Measurements from ENCODE around the gene FAM234B. TPM values are rescaled to one million over a fixed set of nuclear protein-coding genes. Genes with fewer than 3 reads are reported as not detected.

Gene FAM234B
- total and polyA plus RNA-seq, 8 donors, result 1.1 to 4.6 (median 3.7) TPM

- H3K9me3 ChIP-seq, result no peaks in the 10 kb centered on the region
- H3K27ac ChIP-seq, result no peak overlapping the region
- no peaks in the 10 kb centered on the region for H3K36me3 ChIP-seq
- no peaks in the 10 kb centered on the region for H3K4me1 ChIP-seq
- H3K27me3 ChIP-seq, result no peaks in the 10 kb centered on the region
- intact Hi-C loops (cut with DNase I), result no loop called here
- WGBS, 2 donors, result 90 to 93% methylated on average over 1 of the region's 1 CpG
- no peak overlapping the region for H3K4me3 ChIP-seq
- no peak for DNase-seq
- no peak for TF ChIP-seq CTCF (IDR thresholded peaks at IDR 0.05)
- no peak for ATAC-seq
- FAIRE-seq, result no peak
Observed at GRCh38 chr12:13067322-13067721, 23.1 kb downstream of the FAM234B start.

GRCh38 chr12:13069380-13069779 lies 25.2 kb downstream of the FAM234B start:
- intact Hi-C loops (cut with DNase I), result no loop called here
- H3K27me3 ChIP-seq, result no peaks in the 10 kb centered on the region
- H3K27ac ChIP-seq, result no peak overlapping the region
- no peaks in the 10 kb centered on the region for H3K36me3 ChIP-seq
- FAIRE-seq, result no peak
- no peaks in the 10 kb centered on the region for H3K9me3 ChIP-seq
- 88 to 91% methylated on average over 6 of the region's 6 CpGs for WGBS, 2 donors
- H3K4me1 ChIP-seq, result no peaks in the 10 kb centered on the region
- no peak for TF ChIP-seq CTCF (IDR thresholded peaks at IDR 0.05)
- no peak for ATAC-seq
- DNase-seq, result no peak
- no peak overlapping the region for H3K4me3 ChIP-seq

GRCh38 chr12:13071305-13072280 lies 27.4 kb downstream of the FAM234B start:
- no peak for FAIRE-seq
- WGBS, 2 donors, result 79 to 82% methylated on average over 10 of the region's 10 CpGs
- H3K9me3 ChIP-seq, result no peaks in the 10 kb centered on the region
- no peak for DNase-seq
- intact Hi-C loops (cut with DNase I), result no loop called here
- no peaks in the 10 kb centered on the region for H3K36me3 ChIP-seq
- no peak for ATAC-seq
- H3K27me3 ChIP-seq, result no peaks in the 10 kb centered on the region
- no peak overlapping the region for H3K4me3 ChIP-seq
- no peaks in the 10 kb centered on the region for H3K4me1 ChIP-seq
- H3K27ac ChIP-seq, result no peak overlapping the region
- no peak for TF ChIP-seq CTCF (IDR thresholded peaks at IDR 0.05)

GRCh38 chr12:13073173-13073572 lies 29.0 kb downstream of the FAM234B start:
- ATAC-seq (no peak), DNase-seq (no peak), FAIRE-seq (no peak)
- Histone ChIP-seq H3K27me3 (no peaks in the 10 kb centered on the region), H3K9me3 (no peaks in the 10 kb centered on the region), H3K4me3 (no peak overlapping the region), H3K4me1 (no peaks in the 10 kb centered on the region), H3K27ac (no peak overlapping the region), H3K36me3 (no peaks in the 10 kb centered on the region)
- no peak for TF ChIP-seq CTCF (IDR thresholded peaks at IDR 0.05)
- 82 to 89% methylated on average over 3 of the region's 3 CpGs for WGBS, 2 donors
- intact Hi-C loops (cut with DNase I), result no loop called here

Data from pancreas (tissue), 10 donors.